Right forelimb (tissue), 1 donor: ENCODE results near the gene NGLY1.

ENCODE experiments used
- DNase-seq: peaks from one replicate; pipeline ENCODE4 v3.0.0-alpha.2; 2018

The NGLY1 gene, protein sequence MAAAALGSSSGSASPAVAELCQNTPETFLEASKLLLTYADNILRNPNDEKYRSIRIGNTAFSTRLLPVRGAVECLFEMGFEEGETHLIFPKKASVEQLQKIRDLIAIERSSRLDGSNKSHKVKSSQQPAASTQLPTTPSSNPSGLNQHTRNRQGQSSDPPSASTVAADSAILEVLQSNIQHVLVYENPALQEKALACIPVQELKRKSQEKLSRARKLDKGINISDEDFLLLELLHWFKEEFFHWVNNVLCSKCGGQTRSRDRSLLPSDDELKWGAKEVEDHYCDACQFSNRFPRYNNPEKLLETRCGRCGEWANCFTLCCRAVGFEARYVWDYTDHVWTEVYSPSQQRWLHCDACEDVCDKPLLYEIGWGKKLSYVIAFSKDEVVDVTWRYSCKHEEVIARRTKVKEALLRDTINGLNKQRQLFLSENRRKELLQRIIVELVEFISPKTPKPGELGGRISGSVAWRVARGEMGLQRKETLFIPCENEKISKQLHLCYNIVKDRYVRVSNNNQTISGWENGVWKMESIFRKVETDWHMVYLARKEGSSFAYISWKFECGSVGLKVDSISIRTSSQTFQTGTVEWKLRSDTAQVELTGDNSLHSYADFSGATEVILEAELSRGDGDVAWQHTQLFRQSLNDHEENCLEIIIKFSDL

GRCh38 chr3:25782938-25783660, at the start of gene NGLY1:
TSS of gene NGLY1 (minus strand) at chr3:25783443. CDS start at chr3:25783390, 53 bp downstream.
- DNase-seq = peak; percentile 89

GRCh38 chr3:25831578-25831977, 48.3 kb upstream of the NGLY1 start:
- DNase-seq = no peak

DNA sequence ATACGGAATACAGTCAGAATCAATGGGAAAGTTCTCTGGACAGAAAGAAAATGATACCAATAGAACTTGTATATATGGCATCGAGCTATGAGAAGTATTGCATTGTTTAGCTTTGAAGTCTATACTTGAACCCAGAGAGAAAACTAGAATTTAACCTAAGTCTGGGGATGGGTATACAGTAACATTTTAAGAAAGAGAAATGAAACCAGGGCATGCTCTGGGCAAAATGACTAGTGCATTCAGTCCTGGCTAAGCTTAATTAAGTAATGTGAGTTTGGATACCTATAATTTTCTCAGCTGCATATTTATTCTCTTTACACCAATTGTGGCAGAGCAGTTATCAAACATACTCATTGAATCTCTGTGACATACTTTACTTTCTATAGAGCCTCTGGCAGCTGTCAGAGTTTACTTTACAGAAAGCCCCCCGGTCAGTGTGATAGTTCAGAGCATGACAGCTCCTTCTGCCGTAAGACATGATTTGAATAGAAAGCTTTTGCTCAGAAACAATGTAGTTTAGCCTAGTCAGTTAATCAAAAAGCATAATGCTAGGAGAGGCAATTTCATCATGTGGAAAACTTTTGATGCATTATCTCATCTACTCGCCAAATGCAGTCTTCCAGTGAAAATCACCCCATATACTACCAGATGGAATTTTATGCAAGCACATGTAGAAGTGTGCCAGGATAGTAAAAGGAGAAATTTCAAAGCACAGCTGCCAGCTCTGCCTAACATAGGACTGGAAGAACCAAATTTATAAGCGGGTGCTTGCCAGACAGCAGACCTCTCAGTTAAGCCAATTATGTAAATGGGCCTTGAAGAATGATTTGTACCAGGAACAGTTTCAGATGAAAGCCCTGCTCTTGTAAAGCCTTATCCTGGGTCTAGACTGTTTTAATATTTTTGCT, 47.4 kb upstream of the NGLY1 start:
- DNase-seq = peak; percentile 48

- DNase-seq = no peak
Measured at GRCh38 chr3:25826510-25826909, 43.3 kb upstream of the NGLY1 start.

- no peak for DNase-seq
Measured at GRCh38 chr3:25823314-25823713, 40.1 kb upstream of the NGLY1 start.

DNA sequence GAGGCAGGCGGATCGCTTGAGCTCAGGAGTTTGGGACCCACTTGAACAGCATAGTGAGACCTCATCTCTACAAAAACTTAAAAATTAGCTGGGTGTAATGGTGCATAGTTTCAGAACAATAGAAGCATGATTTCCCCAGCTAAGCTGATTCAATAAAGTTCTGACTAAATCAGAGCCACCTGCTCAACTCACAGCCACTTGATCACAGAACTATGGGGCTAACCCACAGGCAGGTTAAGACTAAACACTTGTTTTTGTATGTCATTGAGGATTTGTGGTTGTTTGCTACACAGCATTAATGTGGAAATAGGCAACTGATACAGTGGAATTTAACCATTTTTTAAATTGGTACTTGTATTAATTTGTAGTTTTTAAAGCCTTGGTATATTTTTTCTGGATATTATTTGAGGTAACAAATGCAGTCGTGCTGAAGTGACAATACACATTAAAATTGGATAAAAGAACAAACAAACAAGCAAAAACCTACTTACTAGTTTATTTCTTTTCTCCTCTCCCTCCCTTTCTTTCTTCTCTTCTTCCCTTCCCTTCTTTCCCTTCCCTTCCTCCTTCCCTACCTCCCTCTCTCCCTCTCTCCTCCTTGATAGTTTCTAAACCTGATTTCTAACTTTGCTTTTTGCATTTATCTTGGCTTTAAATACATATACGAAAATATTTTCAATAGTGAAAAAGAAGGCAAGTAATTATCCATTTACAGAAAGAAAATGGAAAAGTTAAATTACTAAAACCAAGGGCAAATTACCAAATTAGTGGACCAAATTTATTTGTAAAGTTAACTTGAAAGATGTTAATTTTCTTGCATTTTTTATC, 38.7 kb upstream of the NGLY1 start:
- DNase-seq = no peak

GRCh38 chr3:25820816-25821486, 37.7 kb upstream of the NGLY1 start:
- DNase-seq = no peak

DNA sequence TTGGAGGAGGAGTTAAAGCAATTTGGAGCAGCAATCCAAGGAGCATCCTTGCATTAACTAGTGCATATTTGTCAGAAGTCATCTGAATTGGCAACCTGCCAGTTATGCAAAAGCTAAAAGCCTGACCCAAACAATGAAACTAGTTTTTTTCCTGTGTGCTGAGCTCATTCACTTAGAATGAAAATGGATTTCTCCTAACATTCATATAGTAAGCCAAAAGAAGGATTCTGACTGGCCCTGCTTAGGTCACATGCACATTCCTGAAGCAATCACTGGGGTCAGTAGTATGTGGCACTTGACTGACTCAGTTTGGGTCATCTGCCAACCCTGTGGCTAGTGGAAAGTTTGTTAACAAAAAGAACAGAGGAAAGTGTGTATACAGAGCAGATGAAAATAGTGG, 37.1 kb upstream of the NGLY1 start:
- no peak for DNase-seq

DNA sequence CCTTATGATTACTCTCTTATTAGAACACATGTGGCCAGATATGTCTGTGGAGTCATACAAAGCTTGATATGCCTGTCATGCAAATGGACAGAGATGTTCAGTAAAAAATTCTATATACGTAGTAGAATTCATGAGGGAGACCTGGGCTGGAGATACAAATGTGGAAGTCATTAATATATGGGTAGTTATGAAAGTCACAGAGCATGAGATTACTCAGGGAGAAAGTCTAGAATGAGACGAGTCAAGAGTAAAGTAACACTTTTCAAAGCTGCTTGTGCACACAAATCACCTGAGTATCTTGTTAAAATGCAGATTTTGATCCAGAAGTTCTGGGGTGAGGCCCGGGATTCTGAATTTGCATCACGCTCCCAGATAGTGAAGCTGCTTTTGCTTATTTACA, 35.1 kb upstream of the NGLY1 start:
- no peak for DNase-seq

GRCh38 chr3:25817638-25818037, 34.4 kb upstream of the NGLY1 start:
- no peak for DNase-seq

- DNase-seq = no peak
Measured at GRCh38 chr3:25817107-25817506, 33.9 kb upstream of the NGLY1 start.

GRCh38 chr3:25812644-25813043, 29.4 kb upstream of the NGLY1 start:
- no peak for DNase-seq

DNA sequence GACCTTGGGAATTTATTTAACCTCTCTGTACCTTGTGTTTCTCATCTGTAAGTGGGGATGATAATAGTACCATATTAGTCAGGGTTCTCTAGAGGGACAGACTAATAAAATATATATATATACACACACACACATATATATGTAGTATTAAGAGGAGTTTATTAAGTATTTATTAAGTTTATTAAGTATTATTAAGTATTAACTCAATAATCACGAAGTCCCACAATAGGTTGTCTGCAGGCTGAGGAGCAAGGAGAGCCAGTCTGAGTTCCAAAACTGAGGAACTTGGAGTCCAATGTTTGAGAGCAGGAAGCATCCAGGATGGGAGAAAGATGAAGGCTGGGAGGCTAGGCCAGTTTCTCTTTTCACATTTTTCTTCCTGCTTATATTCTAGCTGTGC, 21.4 kb upstream of the NGLY1 start:
- DNase-seq = no peak

DNA sequence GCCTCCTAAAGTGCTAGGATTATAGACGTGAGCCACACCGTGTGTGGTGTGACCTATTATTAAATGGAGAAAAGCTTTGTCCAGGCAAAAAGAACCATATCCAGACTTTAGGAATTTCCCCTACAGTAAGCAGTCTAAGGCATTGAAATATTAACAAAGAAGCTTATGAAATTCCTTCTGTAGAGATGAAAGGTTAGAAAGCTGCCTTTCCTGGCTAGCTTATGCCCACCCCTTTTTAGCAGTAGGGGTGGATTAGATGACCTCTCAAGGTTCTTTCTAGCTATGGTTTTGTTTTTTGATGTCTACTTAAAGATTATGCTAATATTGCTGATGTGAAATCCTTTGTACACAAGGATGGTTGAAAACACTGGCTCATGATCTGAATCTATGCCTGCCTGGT, 20.6 kb upstream of the NGLY1 start:
- DNase-seq = no peak

DNA sequence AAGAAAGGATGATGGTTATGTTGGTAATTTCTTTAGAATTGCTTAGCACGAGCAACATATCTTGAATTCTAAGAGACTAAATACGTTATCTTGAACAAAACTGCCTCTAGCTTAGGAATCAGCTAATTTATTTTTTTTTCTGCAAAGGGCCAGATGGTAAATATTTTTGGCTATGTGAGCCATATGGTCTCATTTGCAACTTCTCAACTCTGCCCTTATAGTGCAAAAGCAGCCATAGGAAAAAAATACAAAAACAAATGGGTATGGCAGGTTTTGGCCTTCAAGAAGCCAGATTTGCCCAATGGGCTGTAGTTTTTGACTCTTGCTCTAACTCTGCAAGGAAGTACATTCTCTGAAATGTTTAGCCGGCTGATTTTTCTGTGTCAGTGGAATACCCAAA, 18.5 kb upstream of the NGLY1 start:
- no peak for DNase-seq

DNA sequence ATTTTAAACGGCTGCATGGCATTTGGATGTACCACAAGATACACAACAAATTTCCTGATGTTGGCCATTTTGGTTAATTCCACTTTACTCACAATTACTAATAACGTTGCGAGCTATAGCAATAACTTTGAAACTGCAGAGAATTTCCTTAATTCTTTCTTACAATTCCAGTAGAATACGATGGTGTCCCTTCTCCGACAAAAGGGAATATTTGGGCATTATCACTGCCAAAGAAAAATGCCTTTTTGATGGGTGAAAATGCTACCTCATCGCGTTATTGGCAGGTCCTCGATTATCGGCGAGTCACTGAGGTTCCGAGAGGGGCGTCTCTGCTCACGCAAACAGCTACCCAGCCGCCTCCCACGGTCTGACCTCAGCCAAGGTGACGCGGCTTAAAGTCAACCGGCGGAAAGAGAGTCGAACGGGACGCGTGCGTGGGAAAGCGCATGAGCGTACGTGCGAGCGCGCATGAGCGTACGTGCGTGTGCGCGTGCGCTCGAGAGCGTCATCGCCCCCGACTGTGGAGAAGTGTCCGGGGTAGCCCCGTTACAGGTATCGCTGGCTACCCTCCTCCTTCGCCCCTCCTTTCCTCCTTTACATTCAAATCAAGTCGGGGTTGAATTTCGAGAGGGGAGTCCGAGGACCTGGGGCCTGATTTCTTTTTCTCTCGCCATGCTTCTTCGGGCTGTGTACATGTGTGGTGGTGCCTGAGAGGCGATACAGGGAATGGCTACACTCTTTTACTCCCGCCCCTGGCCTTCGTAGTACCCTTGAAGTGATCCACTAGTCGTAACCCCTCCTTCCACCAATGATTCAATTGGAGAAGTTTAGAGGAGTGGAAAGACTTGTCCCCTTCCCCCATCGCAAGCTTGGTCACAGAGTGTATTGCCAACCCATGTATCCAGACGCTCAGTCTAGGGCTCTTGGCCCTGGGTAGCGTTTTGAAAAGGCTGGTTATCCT, 6.6 kb upstream of the NGLY1 start, which contains the start of gene OXSM:
Gene OXSM (plus strand): TSS at position 495 of the 961 bp plus-strand sequence. CDS start 931 bp downstream, outside the sequence.
- DNase-seq = peak; percentile 90

DNA sequence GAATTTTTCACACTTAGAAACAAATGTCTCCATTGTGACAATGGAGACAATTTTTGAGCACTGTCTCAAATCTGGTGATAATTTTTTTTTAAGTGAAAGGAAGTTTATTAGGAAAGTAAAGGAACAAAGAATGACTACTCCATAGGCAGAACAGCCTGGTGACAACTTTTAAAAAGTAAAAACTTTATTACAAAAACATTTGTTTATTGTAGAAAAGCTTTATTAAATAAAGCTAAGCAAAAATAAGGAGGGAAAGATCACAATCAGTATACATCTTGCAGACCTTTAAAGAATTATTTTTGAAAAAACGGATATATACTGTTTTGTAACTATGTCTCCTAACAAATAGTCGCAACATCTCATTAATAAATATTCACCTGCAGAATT, 6.0 kb upstream of the NGLY1 start:
- DNase-seq = no peak

DNA sequence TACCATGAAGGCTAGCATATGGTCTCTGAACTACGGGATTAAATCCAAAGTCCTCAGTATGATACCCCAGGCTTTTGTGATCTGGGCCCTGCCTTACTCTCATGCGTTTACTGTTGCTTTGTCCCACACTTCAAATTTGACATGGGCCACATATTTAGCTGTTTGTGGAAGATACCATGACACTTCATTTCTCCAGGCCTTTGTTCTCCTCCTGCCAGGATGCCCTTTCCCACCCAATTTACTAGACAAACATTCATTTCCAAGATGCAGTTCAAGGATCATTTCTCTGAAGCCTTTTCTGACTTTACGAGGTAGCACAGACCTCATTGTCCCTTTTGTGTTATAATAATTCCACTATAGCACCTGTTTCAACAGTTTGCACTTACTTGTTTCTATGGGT, 4.4 kb upstream of the NGLY1 start:
- DNase-seq = no peak

DNA sequence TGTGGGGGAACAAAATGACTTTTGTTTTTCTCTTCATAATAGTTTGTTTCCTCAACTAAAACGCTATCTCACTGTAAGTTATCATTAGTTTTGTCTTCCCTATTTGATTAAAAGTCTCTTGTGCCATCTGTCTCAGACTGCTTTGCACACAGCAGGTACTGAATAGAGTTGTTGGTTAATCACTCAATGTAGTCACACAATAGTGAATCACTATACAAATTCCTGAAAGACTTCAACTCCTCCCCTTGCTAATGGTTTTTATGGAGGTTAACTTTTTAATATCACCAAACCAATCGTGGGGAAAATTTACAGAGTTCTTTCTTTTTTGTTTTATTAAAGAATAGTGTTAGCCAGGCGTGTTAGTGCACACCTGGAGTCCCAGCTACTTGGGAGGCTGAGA, 2.6 kb upstream of the NGLY1 start:
- DNase-seq = no peak

- DNase-seq = no peak
Measured at GRCh38 chr3:25784971-25785370, 1.7 kb upstream of the NGLY1 start.
